Measurements from ENCODE around the gene UQCRQ.

- no peak for TF ChIP-seq POLR2A (IDR thresholded peaks at IDR 0.05; ENCODE audit: low read depth, low read length)
- TF ChIP-seq POLR2AphosphoS5 (IDR thresholded peaks at IDR 0.05; ENCODE audit: low read depth, low read length) = no peak
Observed at GRCh38 chr5:132896685-132897084, 30.2 kb downstream of the UQCRQ start.
